PFSK-1 (cell line): ENCODE results near the gene KLF5.

Experiments used
- POLR2AphosphoS5 ChIP-seq: IDR thresholded peaks from 2 replicates; pipeline ENCODE4 v1.6.1; 2012; ENCODE audit warnings: low read depth, mild to moderate bottlenecking, control low read depth, low read length, moderate library complexity
- REST ChIP-seq, 2 experiments: IDR thresholded peaks; 2 replicates each; pipeline versions ENCODE4 v1.6.1 to v1.8.0; 2011 to 2012; ENCODE audit warnings: low read depth in 2 of 2, low read length in 2 of 2, control low read depth in 1 of 2, inconsistent platforms in 1 of 2, mild to moderate bottlenecking in 1 of 2, moderate library complexity in 1 of 2; ENCODE audit not compliant: insufficient read depth in 1 of 2
- SIN3A ChIP-seq: IDR thresholded peaks from 2 replicates; pipeline ENCODE4 v1.6.1; 2012; ENCODE audit warnings: mild to moderate bottlenecking, low read length, moderate library complexity, borderline replicate concordance; ENCODE audit not compliant: insufficient read depth
- TAF1 ChIP-seq: IDR thresholded peaks from 2 replicates; pipeline ENCODE4 v1.6.1; 2012; ENCODE audit warnings: low read length, control low read depth, borderline replicate concordance; ENCODE audit not compliant: insufficient read depth

- TF ChIP-seq POLR2AphosphoS5 (no peak), TAF1 (no peak), SIN3A (no peak), REST (IDR thresholded peaks at IDR 0.05; ENCODE audit: insufficient read depth in 1 of 2, low read depth in 2 of 2, low read length in 2 of 2) (no peak)
Measured at GRCh38 chr13:73045031-73045430, 13.8 kb upstream of the KLF5 start.
